Measurements from ENCODE around the gene TGDS. TPM values are rescaled to one million over a fixed set of nuclear protein-coding genes. Genes with fewer than 3 reads are reported as not detected.

Gene TGDS
- polyA plus RNA-seq, 3 donors: 18.8 to 21.6 (median 21.0) TPM

- DNase-seq (ENCODE audit: extremely low read depth in 1 of 11, low read depth in 9 of 11, low spot score in 4 of 11): no peak
These were observed 12.6 kb upstream of the TGDS start for GRCh38 chr13:94608586-94608985.

GRCh38 chr13:94607939-94608338 lies 12.0 kb upstream of the TGDS start:
- no peak for DNase-seq (ENCODE audit: extremely low read depth in 1 of 11, low read depth in 9 of 11, low spot score in 4 of 11)

DNA sequence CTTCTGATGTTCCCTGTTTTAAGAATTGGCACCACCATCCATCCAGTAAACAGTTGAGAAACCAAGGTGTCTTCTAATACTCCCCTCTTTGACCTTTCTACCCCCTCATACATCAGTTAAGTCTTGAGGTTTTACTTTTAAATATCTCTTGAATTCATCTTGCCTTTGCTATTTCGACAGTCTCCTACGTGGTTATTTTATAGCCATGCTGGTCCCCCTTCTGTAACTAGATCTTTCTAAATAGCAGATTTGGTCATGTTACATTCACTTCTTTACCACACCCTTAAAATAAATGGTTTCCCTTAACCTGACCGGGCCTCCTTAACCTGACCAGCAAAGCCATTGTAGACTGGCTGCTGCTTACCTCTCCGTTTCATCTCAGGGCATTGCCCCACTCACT lies 11.1 kb upstream of the TGDS start:
- no peak for DNase-seq (ENCODE audit: extremely low read depth in 1 of 11, low read depth in 9 of 11, low spot score in 4 of 11)

GRCh38 chr13:94602467-94602866 lies 6.5 kb upstream of the TGDS start:
- DNase-seq (ENCODE audit: extremely low read depth in 1 of 11, low read depth in 9 of 11, low spot score in 4 of 11): no peak

GRCh38 chr13:94601446-94602431 lies 5.8 kb upstream of the TGDS start, which contains the start of gene GPR180:
GPR180 (plus strand) TSS chr13:94601857; CDS start chr13:94601928, 71 bp downstream.
- DNase-seq (ENCODE audit: extremely low read depth in 1 of 11, low read depth in 9 of 11, low spot score in 4 of 11): peak; percentile 92 to 99 (median 96)

DNA sequence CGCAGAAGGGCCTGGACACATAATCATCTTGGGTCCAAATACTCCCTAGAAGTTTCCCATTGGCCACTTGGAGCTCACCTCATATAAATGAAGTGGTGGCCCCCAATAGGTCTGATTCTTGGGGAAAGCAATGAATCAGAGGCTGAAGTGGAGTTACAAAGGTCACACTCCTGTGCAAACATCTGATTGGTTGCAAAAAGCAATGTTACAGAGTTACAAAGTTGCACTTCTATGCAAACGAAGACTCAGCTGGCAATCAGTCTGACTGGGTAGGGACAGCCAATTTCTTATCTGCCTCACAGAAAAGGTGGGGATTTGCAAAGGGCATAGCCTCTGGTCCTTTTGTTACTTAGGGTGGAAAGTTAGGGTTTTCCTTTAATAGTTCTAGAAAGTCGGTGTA lies 3.9 kb upstream of the TGDS start:
- DNase-seq (ENCODE audit: extremely low read depth in 1 of 11, low read depth in 9 of 11, low spot score in 4 of 11): no peak

DNA sequence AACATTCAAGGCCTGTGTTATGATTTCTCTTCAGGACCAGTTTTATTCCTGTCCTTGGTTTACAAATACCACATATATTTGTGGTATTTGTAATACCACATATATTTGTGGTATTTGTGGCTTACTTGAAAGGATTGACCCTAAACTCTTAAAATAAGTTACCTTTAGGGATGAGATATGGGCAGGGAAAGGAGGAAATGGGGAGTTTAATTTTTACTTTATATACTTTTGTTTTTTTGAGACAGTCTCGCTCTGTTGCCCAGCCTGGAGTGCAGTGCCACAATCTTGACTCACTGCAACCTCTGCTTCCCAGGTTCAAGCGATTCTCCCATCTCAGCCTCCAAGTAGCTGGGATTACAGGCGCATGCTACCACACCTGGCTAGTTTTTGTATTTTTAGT lies 2.3 kb upstream of the TGDS start:
- DNase-seq (ENCODE audit: extremely low read depth in 1 of 11, low read depth in 9 of 11, low spot score in 4 of 11): no peak

- no peak for DNase-seq (ENCODE audit: extremely low read depth in 1 of 11, low read depth in 9 of 11, low spot score in 4 of 11)
These were observed 621 bp upstream of the TGDS start for GRCh38 chr13:94596575-94596971.

GRCh38 chr13:94595001-94595949 lies 677 bp downstream of the TGDS start:
- DNase-seq (ENCODE audit: extremely low read depth in 1 of 11, low read depth in 9 of 11, low spot score in 4 of 11): peak in 2 of 11 donors; percentile 13 to 16

GRCh38 chr13:94590744-94591143 lies 5.2 kb downstream of the TGDS start:
- no peak for DNase-seq (ENCODE audit: extremely low read depth in 1 of 11, low read depth in 9 of 11, low spot score in 4 of 11)

DNA sequence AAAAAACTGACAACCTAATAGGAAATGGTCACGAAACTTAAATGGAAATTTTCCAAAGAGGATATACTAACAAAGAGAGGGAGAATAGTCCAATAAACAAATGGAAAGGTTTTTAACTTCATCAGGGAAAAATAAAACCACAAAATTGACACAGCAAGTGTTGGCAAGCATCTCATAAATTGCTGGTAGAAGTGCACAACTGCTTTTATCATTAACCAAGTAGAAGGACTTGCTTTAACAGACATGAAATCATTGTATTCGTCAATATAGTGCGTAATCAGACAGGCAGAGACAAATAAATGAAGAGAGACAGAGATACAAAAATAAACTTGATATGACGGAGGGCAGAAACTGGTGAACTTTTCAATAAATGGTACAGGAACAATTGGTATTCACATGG lies 7.4 kb downstream of the TGDS start:
- DNase-seq (ENCODE audit: extremely low read depth in 1 of 11, low read depth in 9 of 11, low spot score in 4 of 11): no peak

DNA sequence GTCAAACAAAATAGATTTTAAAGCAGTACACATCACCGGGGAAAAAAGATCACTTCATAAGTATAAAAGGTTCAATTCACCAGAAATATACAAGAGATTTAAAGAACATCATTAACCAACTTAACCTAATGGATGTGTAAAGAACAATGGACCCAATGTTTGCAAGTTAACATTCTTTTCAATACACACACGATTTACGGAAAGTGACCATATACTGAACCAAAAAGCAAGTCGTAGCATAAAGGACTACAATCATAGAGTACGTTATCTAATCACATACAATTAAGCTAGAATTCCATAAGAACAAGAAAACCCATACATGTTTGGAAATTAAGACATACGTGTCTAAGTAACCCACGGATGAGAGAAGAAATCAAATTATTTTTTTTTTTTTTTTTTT lies 9.6 kb downstream of the TGDS start:
- no peak for DNase-seq (ENCODE audit: extremely low read depth in 1 of 11, low read depth in 9 of 11, low spot score in 4 of 11)

DNA sequence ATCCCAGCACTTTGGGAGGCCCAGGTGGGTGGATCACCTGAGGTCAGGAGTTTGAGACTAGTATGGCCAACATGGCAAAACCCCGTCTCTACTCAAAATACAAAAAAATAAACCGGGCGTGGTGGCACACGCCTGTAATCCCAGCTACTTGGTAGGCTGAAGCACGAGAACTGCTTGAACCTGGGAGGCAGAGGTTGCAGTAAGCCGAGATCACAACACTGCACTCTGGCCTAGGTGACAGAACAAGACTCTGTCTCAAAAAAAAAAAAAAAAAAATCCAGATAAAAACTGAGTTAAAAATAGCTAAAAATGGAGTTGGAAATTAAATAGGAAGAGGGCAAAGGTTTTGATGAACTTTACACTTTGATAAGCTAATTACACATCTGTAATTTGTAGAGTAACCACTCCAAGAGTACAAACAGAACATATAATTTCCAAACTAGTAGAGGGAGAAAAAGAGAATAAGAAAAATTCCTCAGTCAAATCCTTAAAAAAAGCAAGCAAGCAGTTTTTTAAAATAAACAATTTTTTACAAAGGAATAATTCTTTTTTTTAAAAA lies 10.3 kb downstream of the TGDS start:
- no peak for DNase-seq (ENCODE audit: extremely low read depth in 1 of 11, low read depth in 9 of 11, low spot score in 4 of 11)

- DNase-seq (ENCODE audit: extremely low read depth in 1 of 11, low read depth in 9 of 11, low spot score in 4 of 11): no peak
These were observed 12.0 kb downstream of the TGDS start for GRCh38 chr13:94583926-94584325.

DNA sequence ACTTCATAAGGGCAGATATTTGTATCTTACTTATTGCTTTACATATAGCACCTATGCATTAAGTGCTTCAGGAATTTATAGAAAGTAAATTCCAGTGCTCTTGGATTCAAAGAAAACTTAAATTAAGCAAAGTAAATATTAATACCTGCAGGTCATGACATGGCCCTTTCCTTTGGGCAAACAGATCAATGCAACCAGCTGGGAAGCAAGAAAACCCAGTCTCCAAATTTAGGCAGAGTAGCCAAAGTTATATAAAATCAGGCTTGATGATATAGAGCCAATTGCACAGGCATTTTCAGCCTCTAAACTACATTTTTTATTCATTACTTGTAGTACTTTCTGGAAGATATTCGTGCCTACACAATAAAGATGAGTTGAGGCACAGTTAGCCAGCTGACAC lies 16.9 kb downstream of the TGDS start:
- DNase-seq (ENCODE audit: extremely low read depth in 1 of 11, low read depth in 9 of 11, low spot score in 4 of 11): no peak

DNA sequence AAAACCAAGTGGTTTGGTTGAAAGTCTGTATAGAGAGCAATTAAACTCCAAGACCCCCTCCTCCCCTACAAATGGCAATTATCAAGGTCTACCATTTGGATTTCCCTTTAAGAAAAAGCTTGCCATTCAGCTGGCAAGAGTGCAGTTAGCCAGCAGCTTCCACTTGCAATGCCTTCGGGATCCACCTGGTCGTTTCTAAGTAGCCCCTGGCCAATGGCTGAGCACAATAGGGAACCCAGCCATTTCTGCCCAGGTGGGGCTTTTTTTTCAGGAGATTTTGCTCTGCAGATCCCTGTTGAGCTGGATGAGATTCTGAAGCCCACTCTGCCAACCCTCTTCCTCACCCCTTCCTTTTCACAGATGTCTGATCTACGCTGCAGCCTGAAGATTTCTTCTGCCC lies 26.3 kb downstream of the TGDS start:
- no peak for DNase-seq (ENCODE audit: extremely low read depth in 1 of 11, low read depth in 9 of 11, low spot score in 4 of 11)

DNA sequence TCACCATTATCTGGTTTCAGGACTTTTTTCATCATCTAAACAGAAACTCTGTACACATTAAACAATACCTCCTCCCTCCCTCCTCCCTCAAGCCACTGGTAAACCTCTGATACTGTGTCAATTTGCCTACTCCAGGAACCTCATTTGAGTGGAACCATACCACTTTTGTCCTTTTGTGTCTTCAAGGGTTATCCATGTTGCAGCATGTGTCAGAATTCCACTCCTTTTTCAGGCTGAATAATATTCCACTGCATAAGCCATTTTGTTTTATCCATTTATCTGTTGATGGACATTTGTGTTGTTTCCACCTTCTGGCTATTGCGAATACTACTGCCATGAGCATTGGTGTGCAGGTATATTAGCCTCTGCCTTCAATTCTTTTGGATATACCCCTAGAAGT lies 27.5 kb downstream of the TGDS start:
- DNase-seq (ENCODE audit: extremely low read depth in 1 of 11, low read depth in 9 of 11, low spot score in 4 of 11): no peak

DNA sequence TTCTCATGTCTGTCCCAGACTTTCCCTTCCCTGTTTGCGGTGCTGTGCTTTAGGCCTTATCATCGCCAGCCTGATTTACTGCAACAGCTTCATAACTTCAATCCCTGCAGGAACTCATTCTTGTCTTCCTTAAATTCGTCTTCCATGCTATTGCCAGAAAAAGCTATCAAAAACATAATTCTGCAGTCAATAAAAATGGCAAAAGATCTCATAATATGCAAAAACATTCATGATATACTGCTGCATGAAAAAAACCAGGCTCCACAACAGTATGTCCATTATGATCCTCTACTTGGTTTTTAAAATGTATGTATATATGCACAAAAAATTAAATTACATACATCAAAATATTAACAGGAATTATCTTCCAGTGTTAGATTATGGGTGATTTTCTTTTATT lies 28.4 kb downstream of the TGDS start:
- DNase-seq (ENCODE audit: extremely low read depth in 1 of 11, low read depth in 9 of 11, low spot score in 4 of 11): no peak

- no peak for DNase-seq (ENCODE audit: extremely low read depth in 1 of 11, low read depth in 9 of 11, low spot score in 4 of 11)
These were observed 34.8 kb downstream of the TGDS start for GRCh38 chr13:94561126-94561525.
